Measurements from ENCODE around the gene CACNA2D4.

The CACNA2D4 gene

GRCh38 chr12:1872448-1872847 lies 46.0 kb downstream of the CACNA2D4 start:
- no peak for DNase-seq

- no peak for DNase-seq
Measured at GRCh38 chr12:1872001-1872400, 46.5 kb downstream of the CACNA2D4 start.

GRCh38 chr12:1870998-1871917 lies 47.2 kb downstream of the CACNA2D4 start:
- no peak for DNase-seq

GRCh38 chr12:1870086-1870485 lies 48.4 kb downstream of the CACNA2D4 start:
- no peak for DNase-seq

- no peak for DNase-seq
Measured at GRCh38 chr12:1869145-1869544, 49.3 kb downstream of the CACNA2D4 start.

GRCh38 chr12:1865284-1865866 lies 53.1 kb downstream of the CACNA2D4 start:
- no peak for DNase-seq

GRCh38 chr12:1864867-1865266 lies 53.6 kb downstream of the CACNA2D4 start:
- DNase-seq: no peak

- DNase-seq: no peak
Measured at GRCh38 chr12:1864456-1864855, 54.0 kb downstream of the CACNA2D4 start.

- no peak for DNase-seq
Measured at GRCh38 chr12:1863823-1864222, 54.6 kb downstream of the CACNA2D4 start.

GRCh38 chr12:1862973-1863372 lies 55.5 kb downstream of the CACNA2D4 start:
- DNase-seq: no peak

- DNase-seq: no peak
Measured at GRCh38 chr12:1859643-1860042, 58.8 kb downstream of the CACNA2D4 start.

- DNase-seq: no peak
Measured at GRCh38 chr12:1858456-1858855, 60.0 kb downstream of the CACNA2D4 start.

GRCh38 chr12:1857821-1858220 lies 60.6 kb downstream of the CACNA2D4 start:
- no peak for DNase-seq

- no peak for DNase-seq
Measured at GRCh38 chr12:1857086-1857485, 61.4 kb downstream of the CACNA2D4 start.

- no peak for DNase-seq
Measured at GRCh38 chr12:1855241-1855640, 63.2 kb downstream of the CACNA2D4 start.

- DNase-seq: no peak
Measured at GRCh38 chr12:1853716-1854115, 64.7 kb downstream of the CACNA2D4 start.

- DNase-seq: no peak
Measured at GRCh38 chr12:1852076-1852475, 66.4 kb downstream of the CACNA2D4 start.

GRCh38 chr12:1851151-1851701 lies 67.2 kb downstream of the CACNA2D4 start:
- DNase-seq: no peak

GRCh38 chr12:1848745-1849144 lies 69.7 kb downstream of the CACNA2D4 start:
- DNase-seq: no peak

GRCh38 chr12:1848146-1848545 lies 70.3 kb downstream of the CACNA2D4 start:
- no peak for DNase-seq

GRCh38 chr12:1847411-1847810 lies 71.0 kb downstream of the CACNA2D4 start:
- DNase-seq: no peak

Measured in hypothalamus (tissue), 51 donors.